ENCODE results near the gene AGO3.

DNA sequence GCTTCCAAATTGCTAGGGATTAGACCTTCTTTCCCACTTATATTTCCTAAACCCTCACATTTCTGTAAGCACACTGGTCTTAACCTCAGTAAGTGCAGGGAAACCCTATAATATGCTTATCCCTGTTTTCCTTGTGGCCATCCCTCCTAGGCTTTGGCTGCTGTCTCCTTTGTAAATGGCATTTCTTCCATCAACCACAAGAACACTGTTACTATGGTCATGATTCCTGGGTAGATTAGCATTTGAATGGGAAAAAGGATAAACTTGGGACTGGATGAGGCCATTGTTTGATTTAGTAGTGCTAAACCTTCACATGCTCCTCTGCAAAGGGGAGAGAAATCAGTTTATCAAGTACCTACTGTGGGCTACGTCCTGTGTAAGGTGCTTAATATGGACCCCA, 16.2 kb upstream of the AGO3 start:
- TF ChIP-seq, protein P1, sequence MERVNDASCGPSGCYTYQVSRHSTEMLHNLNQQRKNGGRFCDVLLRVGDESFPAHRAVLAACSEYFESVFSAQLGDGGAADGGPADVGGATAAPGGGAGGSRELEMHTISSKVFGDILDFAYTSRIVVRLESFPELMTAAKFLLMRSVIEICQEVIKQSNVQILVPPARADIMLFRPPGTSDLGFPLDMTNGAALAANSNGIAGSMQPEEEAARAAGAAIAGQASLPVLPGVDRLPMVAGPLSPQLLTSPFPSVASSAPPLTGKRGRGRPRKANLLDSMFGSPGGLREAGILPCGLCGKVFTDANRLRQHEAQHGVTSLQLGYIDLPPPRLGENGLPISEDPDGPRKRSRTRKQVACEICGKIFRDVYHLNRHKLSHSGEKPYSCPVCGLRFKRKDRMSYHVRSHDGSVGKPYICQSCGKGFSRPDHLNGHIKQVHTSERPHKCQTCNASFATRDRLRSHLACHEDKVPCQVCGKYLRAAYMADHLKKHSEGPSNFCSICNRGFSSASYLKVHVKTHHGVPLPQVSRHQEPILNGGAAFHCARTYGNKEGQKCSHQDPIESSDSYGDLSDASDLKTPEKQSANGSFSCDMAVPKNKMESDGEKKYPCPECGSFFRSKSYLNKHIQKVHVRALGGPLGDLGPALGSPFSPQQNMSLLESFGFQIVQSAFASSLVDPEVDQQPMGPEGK (CRISPR knock-in tag; IDR thresholded peaks at IDR 0.05; ENCODE audit: borderline replicate concordance) = no peak
- no peak for TF ChIP-seq ARNTL (CRISPR knock-in tag; IDR thresholded peaks at IDR 0.05; ENCODE audit: borderline replicate concordance, low read depth)
- TF ChIP-seq ZNF565 (CRISPR knock-in tag; conservative IDR thresholded peaks at IDR 0.05; ENCODE audit: low read depth) = no peak
- TF ChIP-seq, protein P2, sequence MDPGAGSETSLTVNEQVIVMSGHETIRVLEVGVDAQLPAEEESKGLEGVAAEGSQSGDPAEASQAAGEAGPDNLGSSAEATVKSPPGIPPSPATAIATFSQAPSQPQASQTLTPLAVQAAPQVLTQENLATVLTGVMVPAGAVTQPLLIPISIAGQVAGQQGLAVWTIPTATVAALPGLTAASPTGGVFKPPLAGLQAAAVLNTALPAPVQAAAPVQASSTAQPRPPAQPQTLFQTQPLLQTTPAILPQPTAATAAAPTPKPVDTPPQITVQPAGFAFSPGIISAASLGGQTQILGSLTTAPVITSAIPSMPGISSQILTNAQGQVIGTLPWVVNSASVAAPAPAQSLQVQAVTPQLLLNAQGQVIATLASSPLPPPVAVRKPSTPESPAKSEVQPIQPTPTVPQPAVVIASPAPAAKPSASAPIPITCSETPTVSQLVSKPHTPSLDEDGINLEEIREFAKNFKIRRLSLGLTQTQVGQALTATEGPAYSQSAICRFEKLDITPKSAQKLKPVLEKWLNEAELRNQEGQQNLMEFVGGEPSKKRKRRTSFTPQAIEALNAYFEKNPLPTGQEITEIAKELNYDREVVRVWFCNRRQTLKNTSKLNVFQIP (CRISPR knock-in tag; IDR thresholded peaks at IDR 0.05; ENCODE audit: borderline replicate concordance, low read depth) = no peak
- TF ChIP-seq BACH2 (CRISPR knock-in tag; IDR thresholded peaks at IDR 0.05; ENCODE audit: borderline replicate concordance) = no peak
- TF ChIP-seq CSDC2 (CRISPR knock-in tag; IDR thresholded peaks at IDR 0.05) = no peak
- no peak for TF ChIP-seq ZNF70 (CRISPR knock-in tag; IDR thresholded peaks at IDR 0.05)
- no peak for TF ChIP-seq TCF4 (CRISPR knock-in tag; IDR thresholded peaks at IDR 0.05; ENCODE audit: borderline replicate concordance)
- no peak for TF ChIP-seq ZC3H10 (CRISPR knock-in tag; IDR thresholded peaks at IDR 0.05)
- TF ChIP-seq ZFP3 (CRISPR knock-in tag; IDR thresholded peaks at IDR 0.05) = no peak

All from SK-N-SH treated with all-trans-retinoic acid at 6 μM for 48 hours (cell line).